ENCODE results near the gene OTOP3. TPM values are rescaled to one million over a fixed set of nuclear protein-coding genes. Genes with fewer than 3 reads are reported as not detected.

OTOP3 gene
- total RNA-seq, 1 experiment from 2014 or later, result not detected

DNA sequence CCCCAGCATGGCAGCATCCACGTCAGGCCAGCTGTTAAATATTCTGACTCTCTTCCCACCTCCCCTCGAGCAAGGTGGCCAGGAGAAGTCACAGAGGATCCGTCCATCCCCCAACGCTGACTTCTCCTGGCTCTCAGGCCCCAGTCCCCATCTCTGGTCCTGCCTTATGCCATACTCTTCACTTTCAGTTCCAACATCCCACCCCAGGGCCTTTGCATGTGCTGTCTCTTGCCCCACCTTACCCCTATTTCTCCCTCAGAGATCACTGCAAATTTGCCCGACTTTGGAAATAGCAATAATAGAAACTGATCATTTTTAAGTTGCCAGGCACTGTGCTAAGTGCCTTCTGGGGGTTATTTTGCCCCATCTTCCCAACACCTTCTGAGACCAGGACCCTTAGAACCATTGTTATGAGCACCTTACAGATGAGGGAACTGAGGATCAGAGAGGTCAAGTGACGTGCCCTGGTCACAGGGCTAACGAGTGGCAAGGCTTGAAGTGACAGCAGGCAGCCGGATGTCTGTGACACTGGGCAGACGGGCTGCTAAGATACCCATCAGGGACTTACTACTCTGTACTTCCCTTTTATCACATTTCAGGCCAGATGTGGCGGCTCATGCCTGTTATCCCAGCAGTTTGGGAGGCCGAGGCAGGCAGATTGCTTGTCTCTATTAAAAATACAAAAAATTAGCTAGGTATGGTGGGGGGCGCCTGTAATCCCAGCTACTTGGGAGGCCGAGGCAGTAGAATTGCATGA lies 19.1 kb downstream of the OTOP3 start:
- no peak overlapping the region for H3K27ac ChIP-seq
- no TSS peak for BruUV-seq (replicated peaks)
- peaks cover 3% of the 10 kb centered on the region; the same call in 1 of the 2 replicates for H3F3A ChIP-seq (ENCODE audit: insufficient read depth, low read depth)
- intact Hi-C loops (cut with micrococcal nuclease; ENCODE audit: unreplicated experiment), result loop anchor here (5.0 to 10.0 kb wide), 3 partner anchors 83 to 578 kb away; partner anchors contain the start of genes FDXR and NAT9
- H4K20me1 ChIP-seq (ENCODE audit: insufficient read depth), result no peaks in the 10 kb centered on the region
- H3K9me3 ChIP-seq (ENCODE audit: insufficient read depth, low read depth), result no peaks in the 10 kb centered on the region
- DNase-seq, result no peak
- ChIA-PET CTCF (no interaction called here), POLR2A (ENCODE audit: unreplicated experiment) (no interaction called here)
- H3K9me2 ChIP-seq (ENCODE audit: insufficient read depth), result no peaks in the 10 kb centered on the region
- TF ChIP-seq, protein P1, sequence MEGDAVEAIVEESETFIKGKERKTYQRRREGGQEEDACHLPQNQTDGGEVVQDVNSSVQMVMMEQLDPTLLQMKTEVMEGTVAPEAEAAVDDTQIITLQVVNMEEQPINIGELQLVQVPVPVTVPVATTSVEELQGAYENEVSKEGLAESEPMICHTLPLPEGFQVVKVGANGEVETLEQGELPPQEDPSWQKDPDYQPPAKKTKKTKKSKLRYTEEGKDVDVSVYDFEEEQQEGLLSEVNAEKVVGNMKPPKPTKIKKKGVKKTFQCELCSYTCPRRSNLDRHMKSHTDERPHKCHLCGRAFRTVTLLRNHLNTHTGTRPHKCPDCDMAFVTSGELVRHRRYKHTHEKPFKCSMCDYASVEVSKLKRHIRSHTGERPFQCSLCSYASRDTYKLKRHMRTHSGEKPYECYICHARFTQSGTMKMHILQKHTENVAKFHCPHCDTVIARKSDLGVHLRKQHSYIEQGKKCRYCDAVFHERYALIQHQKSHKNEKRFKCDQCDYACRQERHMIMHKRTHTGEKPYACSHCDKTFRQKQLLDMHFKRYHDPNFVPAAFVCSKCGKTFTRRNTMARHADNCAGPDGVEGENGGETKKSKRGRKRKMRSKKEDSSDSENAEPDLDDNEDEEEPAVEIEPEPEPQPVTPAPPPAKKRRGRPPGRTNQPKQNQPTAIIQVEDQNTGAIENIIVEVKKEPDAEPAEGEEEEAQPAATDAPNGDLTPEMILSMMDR (conservative IDR thresholded peaks at IDR 0.05), result no peak
- no peak for TF ChIP-seq EZH2 (IDR thresholded peaks at IDR 0.05; ENCODE audit: low read depth)
- no peak overlapping the region for H3K4me2 ChIP-seq
- H3K79me2 ChIP-seq (ENCODE audit: low read depth), result no peaks in the 10 kb centered on the region
- H2AFZ ChIP-seq, result no peak overlapping the region
- no peak overlapping the region for H3K4me3 ChIP-seq
- H3K4me1 ChIP-seq (replicated peaks; ENCODE audit: insufficient read depth), result peaks cover 7% of the 10 kb centered on the region; the same call in 1 of the 2 replicates
- no peaks in the 10 kb centered on the region for H3K27me3 ChIP-seq (ENCODE audit: insufficient read depth, low read depth)
- 0 out of 2 replicates have a peak, but pooled peaks cover 4% of the 10 kb centered on the region for H3K36me3 ChIP-seq (ENCODE audit: low read depth)

DNA sequence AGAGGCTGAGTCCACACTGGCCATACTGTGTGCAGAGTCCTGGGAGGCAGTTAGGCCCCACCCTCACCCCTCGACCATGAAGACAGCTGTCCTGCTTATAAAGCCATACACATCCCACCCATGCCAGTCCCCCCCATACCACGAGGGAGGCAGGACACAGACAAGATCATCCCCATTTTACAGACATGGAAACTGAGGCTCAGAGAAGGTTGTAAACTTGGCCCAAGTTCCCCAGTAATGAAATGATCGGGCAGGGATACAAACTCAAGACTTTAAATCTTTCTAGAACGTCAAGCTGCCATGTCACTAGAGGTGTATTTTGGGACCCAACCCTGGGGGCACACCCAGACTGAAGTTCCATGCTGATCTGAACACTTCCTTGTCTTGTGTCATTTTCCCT lies 20.4 kb downstream of the OTOP3 start:
- DNase-seq, result no peak
- no TSS peak for BruUV-seq (replicated peaks)
- H3K9me2 ChIP-seq (ENCODE audit: insufficient read depth), result no peaks in the 10 kb centered on the region
- no peak overlapping the region for H3K4me2 ChIP-seq
- no peaks in the 10 kb centered on the region for H3K27me3 ChIP-seq (ENCODE audit: insufficient read depth, low read depth)
- CTCF ChIA-PET, result interaction anchor here (0.6 to 1.3 kb wide), 2 partner anchors 12 to 84 kb away, joined by 4 to 7 read pairs; no protein-coding TSS in a partner anchor
- H3K27ac ChIP-seq, result no peak overlapping the region
- H3K4me3 ChIP-seq, result no peak overlapping the region
- intact Hi-C loops (cut with micrococcal nuclease; ENCODE audit: unreplicated experiment), result loop anchor here (5.0 to 10.0 kb wide), 3 partner anchors 84 to 579 kb away; partner anchors contain the start of genes FDXR and NAT9
- H3K36me3 ChIP-seq (ENCODE audit: low read depth), result 0 out of 2 replicates have a peak, but pooled peaks cover 4% of the 10 kb centered on the region
- no peaks in the 10 kb centered on the region for H3K4me1 ChIP-seq (replicated peaks; ENCODE audit: insufficient read depth)
- POLR2A ChIA-PET (ENCODE audit: unreplicated experiment), result no interaction called here
- peaks cover 10% of the 10 kb centered on the region; the same call in 1 of the 2 replicates for H3F3A ChIP-seq (ENCODE audit: insufficient read depth, low read depth)
- no peak overlapping the region for H2AFZ ChIP-seq
- TF ChIP-seq, protein P1 (conservative IDR thresholded peaks at IDR 0.05), result no peak
- no peak for TF ChIP-seq EZH2 (IDR thresholded peaks at IDR 0.05; ENCODE audit: low read depth)
- no peaks in the 10 kb centered on the region for H3K79me2 ChIP-seq (ENCODE audit: low read depth)
- no peaks in the 10 kb centered on the region for H4K20me1 ChIP-seq (ENCODE audit: insufficient read depth)
- H3K9me3 ChIP-seq (ENCODE audit: insufficient read depth, low read depth), result no peaks in the 10 kb centered on the region

DNA sequence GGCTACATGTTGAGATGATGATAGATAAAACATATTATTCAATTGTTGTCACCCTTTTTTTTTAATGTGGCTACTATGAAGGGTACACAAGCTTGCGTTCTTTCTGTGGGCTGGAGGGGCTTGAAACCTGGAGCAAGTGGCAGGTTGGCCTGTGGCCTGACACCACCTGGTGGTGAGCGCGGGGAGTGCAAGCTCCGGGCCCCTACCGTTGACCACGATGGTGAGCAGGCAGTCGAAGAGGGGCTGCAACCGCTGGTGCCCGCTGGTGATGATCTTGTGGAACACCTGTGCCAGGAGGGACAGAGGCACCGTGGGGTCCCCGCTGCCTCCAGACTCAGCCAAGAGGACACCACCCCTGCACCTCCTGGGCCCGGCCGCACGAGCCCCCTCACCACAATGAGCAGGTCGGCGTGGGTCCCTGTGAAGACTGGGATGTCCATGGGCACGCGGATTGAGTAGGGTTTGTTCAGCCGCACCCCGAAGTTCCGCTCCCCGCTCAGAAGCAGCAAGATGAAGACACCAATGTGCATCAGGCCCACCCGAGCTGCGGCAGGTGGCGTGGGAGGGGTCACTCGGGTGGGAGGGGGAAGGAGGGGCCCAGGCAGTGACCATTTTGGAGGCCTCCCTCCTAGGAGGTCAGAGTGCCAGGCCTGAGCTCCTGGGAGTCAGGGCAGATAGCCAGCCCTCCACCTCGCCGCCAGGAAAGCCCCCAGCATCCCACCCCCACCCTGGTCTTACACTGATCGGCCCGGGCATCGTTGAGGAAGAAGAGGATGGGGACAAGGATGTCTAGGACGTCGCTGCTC lies 22.4 kb downstream of the OTOP3 start:
- Histone ChIP-seq H3K4me1 (replicated peaks; ENCODE audit: insufficient read depth) (no peaks in the 10 kb centered on the region), H3F3A (ENCODE audit: insufficient read depth, low read depth) (peaks cover 12% of the 10 kb centered on the region; the same call in 1 of the 2 replicates), H3K9me3 (ENCODE audit: insufficient read depth, low read depth) (no peaks in the 10 kb centered on the region), H3K79me2 (ENCODE audit: low read depth) (no peaks in the 10 kb centered on the region), H2AFZ (no peak overlapping the region), H3K27ac (no peak overlapping the region), H3K9me2 (ENCODE audit: insufficient read depth) (no peaks in the 10 kb centered on the region), H3K4me2 (no peak overlapping the region), H3K36me3 (ENCODE audit: low read depth) (0 out of 2 replicates have a peak, but pooled peaks cover 4% of the 10 kb centered on the region), H3K4me3 (no peak overlapping the region), H4K20me1 (ENCODE audit: insufficient read depth) (no peaks in the 10 kb centered on the region), H3K27me3 (ENCODE audit: insufficient read depth, low read depth) (no peaks in the 10 kb centered on the region)
- intact Hi-C loops (cut with micrococcal nuclease; ENCODE audit: unreplicated experiment), result loop anchor here (1.0 to 10.0 kb wide), 4 partner anchors 35 to 581 kb away; partner anchors contain the start of genes FDXR, NAT9 and USH1G
- no TSS peak for BruUV-seq (replicated peaks)
- CTCF ChIA-PET, result interaction anchor here (0.5 to 0.9 kb wide), 4 partner anchors 118 to 653 kb away, joined by 3 to 6 read pairs (median 3); no protein-coding TSS in a partner anchor
- DNase-seq, result peak in 1 of 2 experiments; percentile 73
- POLR2A ChIA-PET (ENCODE audit: unreplicated experiment), result interaction anchor here (0.5 kb wide), 1 partner anchor 85 kb away, joined by 4 read pairs; the partner anchor contains the start of gene FDXR
- no peak for TF ChIP-seq EZH2 (IDR thresholded peaks at IDR 0.05; ENCODE audit: low read depth)
- TF ChIP-seq, protein P1 (conservative IDR thresholded peaks at IDR 0.05), result peak; percentile 97
